SK-N-SH treated with all-trans-retinoic acid at 6 μM for 48 hours (cell line): ENCODE data around the gene USB1.

Experiments used
- ATAC-seq: fragments of 200-7000 bp; cut with Tn5 transposase; 3 replicates; pipeline ENCODE4 v1.9.1; 2020; ENCODE audit warnings: mild to moderate bottlenecking, moderate library complexity
- ARNTL ChIP-seq: fragments of 450-650 bp; formaldehyde crosslinking; IDR thresholded peaks from 2 replicates; pipeline ENCODE4 v1.5.0; 2020; ENCODE audit warnings: low read depth, mild to moderate bottlenecking, moderate library complexity, borderline replicate concordance
- BACH2 ChIP-seq: fragments of 250-450 bp; sonication (Bioruptor Pico); IDR thresholded peaks from 2 replicates; pipeline ENCODE4 v1.9.0; 2021; ENCODE audit warnings: mild to moderate bottlenecking, borderline replicate concordance
- CSDC2 ChIP-seq: fragments of 250-450 bp; sonication (Bioruptor Pico); IDR thresholded peaks from 2 replicates; pipeline ENCODE4 v1.5.0; 2020; ENCODE audit warnings: mild to moderate bottlenecking, moderate library complexity
- CSRNP3 ChIP-seq: fragments of 250-450 bp; sonication (Bioruptor Pico); IDR thresholded peaks from 2 replicates; pipeline ENCODE4 v1.5.1; 2021; ENCODE audit warnings: mild to moderate bottlenecking, moderate library complexity
- ESRRG ChIP-seq: fragments of 250-450 bp; sonication (Bioruptor Pico); IDR thresholded peaks from 2 replicates; pipeline ENCODE4 v1.6.1; 2021; ENCODE audit warnings: mild to moderate bottlenecking
- ISL1 ChIP-seq: fragments of 250-450 bp; sonication (Bioruptor Pico); IDR thresholded peaks from 2 replicates; pipeline ENCODE4 v2.1.2; 2022; ENCODE audit warnings: mild to moderate bottlenecking, moderate library complexity
- OSR1 ChIP-seq: fragments of 250-450 bp; sonication (Bioruptor Pico); IDR thresholded peaks from 2 replicates; pipeline ENCODE4 v1.8.0; 2022; ENCODE audit warnings: moderate library complexity, mild to moderate bottlenecking, inconsistent platforms
- PPARA ChIP-seq: fragments of 250-450 bp; sonication (Bioruptor Pico); IDR thresholded peaks from 2 replicates; pipeline ENCODE4 v1.5.0; 2020; ENCODE audit warnings: mild to moderate bottlenecking, borderline replicate concordance
- RARB ChIP-seq: fragments of 250-450 bp; sonication (Bioruptor Pico); IDR thresholded peaks from 2 replicates; pipeline ENCODE4 v1.8.0; 2021; ENCODE audit warnings: mild to moderate bottlenecking, moderate library complexity
- SNAI2 ChIP-seq: fragments of 250-450 bp; sonication (Bioruptor Pico); IDR thresholded peaks from 2 replicates; pipeline ENCODE4 v1.5.0; 2020; ENCODE audit warnings: mild to moderate bottlenecking, moderate library complexity
- TCF4 ChIP-seq: fragments of 250-450 bp; sonication (Bioruptor Pico); IDR thresholded peaks from 2 replicates; pipeline ENCODE4 v1.8.0; 2021; ENCODE audit warnings: mild to moderate bottlenecking, moderate library complexity, borderline replicate concordance
- TOX ChIP-seq: fragments of 250-450 bp; sonication (Bioruptor Pico); IDR thresholded peaks from 2 replicates; pipeline ENCODE4 v1.8.0; 2021; ENCODE audit warnings: mild to moderate bottlenecking, moderate library complexity, borderline replicate concordance
- TSHZ2 ChIP-seq: fragments of 250-450 bp; sonication (Bioruptor Pico); IDR thresholded peaks from 2 replicates; pipeline ENCODE4 v1.5.0; 2020; ENCODE audit warnings: mild to moderate bottlenecking, moderate library complexity
- ZC3H10 ChIP-seq: fragments of 250-450 bp; sonication (Bioruptor Pico); IDR thresholded peaks from 2 replicates; pipeline ENCODE4 v1.5.1; 2021; ENCODE audit warnings: mild to moderate bottlenecking, moderate library complexity
- ZFP3 ChIP-seq: fragments of 250-450 bp; sonication (Bioruptor Pico); IDR thresholded peaks from 2 replicates; pipeline ENCODE4 v1.5.0; 2020; ENCODE audit warnings: mild to moderate bottlenecking, moderate library complexity
- ZFP30 ChIP-seq: fragments of 450-650 bp; formaldehyde crosslinking; IDR thresholded peaks from 2 replicates; pipeline ENCODE4 v1.5.0; 2022; ENCODE audit warnings: mild to moderate bottlenecking, moderate library complexity
- ZNF565 ChIP-seq: fragments of 450-650 bp; formaldehyde crosslinking; conservative IDR thresholded peaks from 2 replicates; pipeline ENCODE4 v1.5.0; 2020; ENCODE audit warnings: low read depth, mild to moderate bottlenecking, moderate library complexity
- ZNF70 ChIP-seq: fragments of 450-650 bp; formaldehyde crosslinking; IDR thresholded peaks from 2 replicates; pipeline ENCODE4 v1.5.0; 2020; ENCODE audit warnings: mild to moderate bottlenecking, moderate library complexity
- ZNF8 ChIP-seq: fragments of 450-650 bp; formaldehyde crosslinking; IDR thresholded peaks from 2 replicates; pipeline ENCODE4 v1.5.0; 2020; ENCODE audit warnings: mild to moderate bottlenecking, moderate library complexity
- TF ChIP-seq, protein P1 (sequence below): fragments of 250-450 bp; sonication (Bioruptor Pico); IDR thresholded peaks from 2 replicates; pipeline ENCODE4 v1.8.0; 2021; ENCODE audit warnings: low read depth, mild to moderate bottlenecking, moderate library complexity, borderline replicate concordance
- TF ChIP-seq, protein P2 (sequence below): fragments of 250-450 bp; sonication (Bioruptor Pico); IDR thresholded peaks from 2 replicates; pipeline ENCODE4 v1.8.0; 2020; ENCODE audit warnings: mild to moderate bottlenecking, moderate library complexity, borderline replicate concordance

Gene USB1

GRCh38 chr16:57979006-57979585, 22.1 kb upstream of the USB1 start:
- ATAC-seq: no peak
- TF ChIP-seq BACH2 (CRISPR knock-in tag) (no peak), ZNF70 (no peak), TCF4 (CRISPR knock-in tag) (no peak), TSHZ2 (CRISPR knock-in tag) (no peak), SNAI2 (CRISPR knock-in tag) (no peak), CSRNP3 (no peak), OSR1 (CRISPR knock-in tag) (no peak), TOX (CRISPR knock-in tag) (no peak), ZNF565 (no peak), RARB (no peak), ZNF8 (no peak), ZFP3 (CRISPR knock-in tag) (no peak), ISL1 (CRISPR knock-in tag) (no peak), ZC3H10 (CRISPR knock-in tag) (no peak), PPARA (CRISPR knock-in tag) (no peak), CSDC2 (CRISPR knock-in tag) (no peak)

- ATAC-seq: no peak
- TF ChIP-seq SNAI2 (CRISPR knock-in tag) (no peak), ZNF70 (no peak), ZC3H10 (CRISPR knock-in tag) (no peak), TCF4 (CRISPR knock-in tag) (no peak), CSDC2 (CRISPR knock-in tag) (no peak), ZFP30 (CRISPR knock-in tag) (no peak), TOX (CRISPR knock-in tag) (no peak), ISL1 (CRISPR knock-in tag) (no peak), ESRRG (CRISPR knock-in tag) (no peak), ZNF565 (no peak), ZNF8 (no peak), OSR1 (CRISPR knock-in tag) (no peak), PPARA (CRISPR knock-in tag) (no peak), RARB (no peak), ZFP3 (CRISPR knock-in tag) (no peak), ARNTL (CRISPR knock-in tag) (no peak), CSRNP3 (no peak)
- TF ChIP-seq, protein P1, sequence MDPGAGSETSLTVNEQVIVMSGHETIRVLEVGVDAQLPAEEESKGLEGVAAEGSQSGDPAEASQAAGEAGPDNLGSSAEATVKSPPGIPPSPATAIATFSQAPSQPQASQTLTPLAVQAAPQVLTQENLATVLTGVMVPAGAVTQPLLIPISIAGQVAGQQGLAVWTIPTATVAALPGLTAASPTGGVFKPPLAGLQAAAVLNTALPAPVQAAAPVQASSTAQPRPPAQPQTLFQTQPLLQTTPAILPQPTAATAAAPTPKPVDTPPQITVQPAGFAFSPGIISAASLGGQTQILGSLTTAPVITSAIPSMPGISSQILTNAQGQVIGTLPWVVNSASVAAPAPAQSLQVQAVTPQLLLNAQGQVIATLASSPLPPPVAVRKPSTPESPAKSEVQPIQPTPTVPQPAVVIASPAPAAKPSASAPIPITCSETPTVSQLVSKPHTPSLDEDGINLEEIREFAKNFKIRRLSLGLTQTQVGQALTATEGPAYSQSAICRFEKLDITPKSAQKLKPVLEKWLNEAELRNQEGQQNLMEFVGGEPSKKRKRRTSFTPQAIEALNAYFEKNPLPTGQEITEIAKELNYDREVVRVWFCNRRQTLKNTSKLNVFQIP (CRISPR knock-in tag): no peak
- TF ChIP-seq, protein P2, sequence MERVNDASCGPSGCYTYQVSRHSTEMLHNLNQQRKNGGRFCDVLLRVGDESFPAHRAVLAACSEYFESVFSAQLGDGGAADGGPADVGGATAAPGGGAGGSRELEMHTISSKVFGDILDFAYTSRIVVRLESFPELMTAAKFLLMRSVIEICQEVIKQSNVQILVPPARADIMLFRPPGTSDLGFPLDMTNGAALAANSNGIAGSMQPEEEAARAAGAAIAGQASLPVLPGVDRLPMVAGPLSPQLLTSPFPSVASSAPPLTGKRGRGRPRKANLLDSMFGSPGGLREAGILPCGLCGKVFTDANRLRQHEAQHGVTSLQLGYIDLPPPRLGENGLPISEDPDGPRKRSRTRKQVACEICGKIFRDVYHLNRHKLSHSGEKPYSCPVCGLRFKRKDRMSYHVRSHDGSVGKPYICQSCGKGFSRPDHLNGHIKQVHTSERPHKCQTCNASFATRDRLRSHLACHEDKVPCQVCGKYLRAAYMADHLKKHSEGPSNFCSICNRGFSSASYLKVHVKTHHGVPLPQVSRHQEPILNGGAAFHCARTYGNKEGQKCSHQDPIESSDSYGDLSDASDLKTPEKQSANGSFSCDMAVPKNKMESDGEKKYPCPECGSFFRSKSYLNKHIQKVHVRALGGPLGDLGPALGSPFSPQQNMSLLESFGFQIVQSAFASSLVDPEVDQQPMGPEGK (CRISPR knock-in tag): no peak
Observed at GRCh38 chr16:57981636-57982035, 19.6 kb upstream of the USB1 start.

- no peak for ATAC-seq
- TF ChIP-seq RARB: no peak
- TF ChIP-seq CSRNP3: no peak
- no peak for TF ChIP-seq TSHZ2 (CRISPR knock-in tag)
- TF ChIP-seq ZNF565: no peak
- no peak for TF ChIP-seq ZC3H10 (CRISPR knock-in tag)
- no peak for TF ChIP-seq ARNTL (CRISPR knock-in tag)
- TF ChIP-seq ESRRG (CRISPR knock-in tag): no peak
Observed at GRCh38 chr16:57982385-57982784, 18.8 kb upstream of the USB1 start.
